Fibroblast of the aortic adventitia (primary cell): ENCODE data around the gene LYPLA2. TPM values are rescaled to one million over a fixed set of nuclear protein-coding genes. Genes with fewer than 3 reads are reported as not detected.

ENCODE experiments used
- DNase-seq: peaks from one replicate; pipeline ENCODE4 v3.0.0-alpha.2; 2010; ENCODE audit warnings: low read depth
- H3K4me3 ChIP-seq: 2 replicates; pipeline ENCODE4 v1.5.1; 2011; ENCODE audit warnings: low read depth, mild to moderate bottlenecking, control low read depth, low read length, moderate library complexity
- total RNA-seq: library from RNA; depleted of rRNA; stranded (reverse); fragments of >200 nt; gene quantifications from 2 replicates; pipeline ENCODE4 v1.2.3, GENCODE V29; 2012; ENCODE audit warnings: low replicate concordance
- TF ChIP-seq, protein P1 (sequence below): IDR thresholded peaks from 2 replicates; pipeline ENCODE4 v1.5.1; 2011; ENCODE audit warnings: mild to moderate bottlenecking, low read length, control low read depth, inconsistent platforms; ENCODE audit not compliant: insufficient read depth

Gene LYPLA2
- total RNA-seq, 1 donor, result 39.9 TPM

DNA sequence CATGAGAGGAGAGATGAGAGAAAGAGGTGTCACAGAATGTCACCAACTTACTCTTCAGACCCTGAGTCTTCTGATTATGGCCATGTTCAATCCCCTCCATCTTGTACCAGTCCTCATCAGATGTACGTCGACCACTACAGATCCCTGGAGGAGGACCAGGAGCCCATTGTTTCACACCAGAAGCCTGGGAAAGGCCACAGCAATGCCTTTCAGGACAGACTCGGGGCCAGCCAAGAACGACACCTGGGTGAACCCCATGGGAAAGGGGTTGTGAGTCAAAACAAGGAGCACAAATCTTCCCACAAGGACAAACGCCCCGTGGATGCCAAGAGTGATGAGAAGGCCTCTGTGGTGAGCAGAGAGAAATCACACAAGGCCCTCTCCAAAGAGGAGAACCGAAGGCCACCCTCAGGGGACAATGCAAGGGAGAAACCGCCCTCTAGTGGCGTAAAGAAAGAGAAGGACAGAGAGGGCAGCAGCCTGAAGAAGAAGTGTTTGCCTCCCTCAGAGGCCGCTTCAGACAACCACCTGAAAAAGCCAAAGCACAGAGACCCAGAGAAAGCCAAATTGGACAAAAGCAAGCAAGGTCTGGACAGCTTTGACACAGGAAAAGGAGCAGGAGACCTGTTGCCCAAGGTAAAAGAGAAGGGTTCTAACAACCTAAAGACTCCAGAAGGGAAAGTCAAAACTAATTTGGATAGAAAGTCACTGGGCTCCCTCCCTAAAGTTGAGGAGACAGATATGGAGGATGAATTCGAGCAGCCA, 39.7 kb upstream of the LYPLA2 start:
- peak; percentile 50 for DNase-seq
- no peak overlapping the region for H3K4me3 ChIP-seq
- TF ChIP-seq, protein P1, sequence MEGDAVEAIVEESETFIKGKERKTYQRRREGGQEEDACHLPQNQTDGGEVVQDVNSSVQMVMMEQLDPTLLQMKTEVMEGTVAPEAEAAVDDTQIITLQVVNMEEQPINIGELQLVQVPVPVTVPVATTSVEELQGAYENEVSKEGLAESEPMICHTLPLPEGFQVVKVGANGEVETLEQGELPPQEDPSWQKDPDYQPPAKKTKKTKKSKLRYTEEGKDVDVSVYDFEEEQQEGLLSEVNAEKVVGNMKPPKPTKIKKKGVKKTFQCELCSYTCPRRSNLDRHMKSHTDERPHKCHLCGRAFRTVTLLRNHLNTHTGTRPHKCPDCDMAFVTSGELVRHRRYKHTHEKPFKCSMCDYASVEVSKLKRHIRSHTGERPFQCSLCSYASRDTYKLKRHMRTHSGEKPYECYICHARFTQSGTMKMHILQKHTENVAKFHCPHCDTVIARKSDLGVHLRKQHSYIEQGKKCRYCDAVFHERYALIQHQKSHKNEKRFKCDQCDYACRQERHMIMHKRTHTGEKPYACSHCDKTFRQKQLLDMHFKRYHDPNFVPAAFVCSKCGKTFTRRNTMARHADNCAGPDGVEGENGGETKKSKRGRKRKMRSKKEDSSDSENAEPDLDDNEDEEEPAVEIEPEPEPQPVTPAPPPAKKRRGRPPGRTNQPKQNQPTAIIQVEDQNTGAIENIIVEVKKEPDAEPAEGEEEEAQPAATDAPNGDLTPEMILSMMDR, result peak; percentile 60

DNA sequence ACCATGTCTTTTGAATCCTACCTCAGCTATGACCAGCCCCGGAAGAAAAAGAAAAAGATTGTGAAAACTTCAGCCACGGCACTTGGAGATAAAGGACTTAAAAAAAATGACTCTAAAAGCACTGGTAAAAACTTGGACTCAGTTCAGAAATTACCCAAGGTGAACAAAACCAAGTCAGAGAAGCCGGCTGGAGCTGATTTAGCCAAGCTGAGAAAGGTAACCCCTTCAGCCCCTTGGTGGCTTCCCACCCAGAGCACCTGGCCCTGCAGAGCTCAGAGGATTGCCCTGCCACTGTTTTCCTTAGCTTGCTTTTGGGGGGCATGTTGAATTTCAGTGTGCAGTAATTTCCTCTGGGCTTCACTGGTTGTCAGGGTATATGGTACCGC, 39.1 kb upstream of the LYPLA2 start:
- TF ChIP-seq, protein P1, result no peak
- H3K4me3 ChIP-seq, result no peak overlapping the region
- DNase-seq, result no peak

DNA sequence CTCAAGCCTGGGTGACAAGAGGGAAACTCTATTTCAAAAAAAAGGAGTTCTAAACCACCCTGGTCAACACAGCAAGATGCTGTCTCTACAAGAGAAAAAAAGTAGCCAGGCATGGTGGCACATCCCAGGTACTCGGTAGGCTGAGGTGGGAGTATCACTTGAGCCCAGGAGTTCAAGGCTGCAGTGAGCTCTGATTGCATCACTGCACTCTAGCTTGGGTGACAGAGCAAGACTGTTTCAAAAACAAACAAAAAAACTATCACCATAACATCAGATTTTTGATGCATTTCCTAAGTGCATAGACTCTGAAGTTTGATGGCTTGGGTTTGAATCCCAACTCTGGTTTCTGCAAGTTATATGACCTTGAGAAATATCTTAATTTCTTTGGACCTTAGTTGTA, 38.0 kb upstream of the LYPLA2 start:
- DNase-seq, result no peak
- TF ChIP-seq, protein P1, result no peak
- no peak overlapping the region for H3K4me3 ChIP-seq

DNA sequence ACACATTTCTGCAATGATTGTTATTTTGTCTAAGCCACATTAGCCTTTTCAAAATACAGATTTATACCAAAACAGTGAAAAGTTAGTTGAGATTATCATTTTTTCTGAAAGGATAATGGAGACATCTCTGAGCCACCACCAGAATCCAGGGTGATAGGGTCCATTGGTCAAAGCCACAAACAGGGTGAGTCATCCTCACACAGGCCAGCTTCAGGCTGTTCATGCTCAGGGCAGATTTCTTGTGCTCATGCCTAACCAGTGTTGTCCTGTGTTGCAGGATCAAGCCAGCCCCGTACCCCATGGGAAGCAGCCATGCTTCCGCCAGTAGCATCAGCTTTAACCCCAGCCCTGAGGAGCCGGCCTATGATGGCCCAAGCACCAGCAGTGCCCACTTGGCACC, 34.3 kb upstream of the LYPLA2 start:
- peak; percentile 27 for DNase-seq
- H3K4me3 ChIP-seq, result no peak overlapping the region
- TF ChIP-seq, protein P1, result no peak

DNA sequence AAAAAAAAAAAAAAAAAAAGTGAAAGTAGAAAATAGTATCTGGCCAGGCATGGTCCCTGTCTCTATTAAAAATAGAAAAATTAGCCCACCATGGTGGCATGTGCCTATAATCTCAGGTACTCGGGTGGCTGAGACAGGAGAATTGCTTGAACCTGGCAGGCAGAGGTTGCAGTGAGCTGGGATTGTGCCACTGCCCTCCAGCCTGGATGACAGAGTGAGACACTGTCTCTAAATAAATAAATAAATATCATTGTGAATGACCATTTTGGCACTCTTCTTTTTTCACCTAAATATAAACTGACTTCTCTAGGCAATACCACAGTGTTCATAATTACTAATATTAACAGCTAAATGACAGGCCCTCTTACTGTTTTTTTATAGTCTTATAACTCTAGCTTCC, 33.1 kb upstream of the LYPLA2 start:
- TF ChIP-seq, protein P1, result no peak
- no peak for DNase-seq
- H3K4me3 ChIP-seq, result no peak overlapping the region

DNA sequence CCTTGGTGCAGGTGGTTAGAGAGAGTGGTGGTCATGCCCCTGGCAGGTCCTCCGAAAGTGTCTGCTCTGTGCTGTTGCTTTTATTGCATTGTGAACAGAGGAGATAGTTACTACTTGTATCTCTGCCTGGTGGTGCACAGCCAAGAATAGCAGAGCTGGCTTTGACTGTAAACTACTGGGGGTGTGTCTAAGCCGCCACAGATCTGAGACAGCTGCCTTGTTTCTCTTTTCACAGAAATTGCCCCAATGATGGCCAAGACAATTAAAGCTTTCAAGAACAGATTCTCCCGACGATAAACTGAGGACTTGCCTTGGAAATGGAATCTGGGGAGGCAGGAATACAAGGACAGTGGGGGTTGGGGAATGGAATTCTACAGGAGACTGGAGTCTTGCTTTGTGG, 31.7 kb upstream of the LYPLA2 start:
- TF ChIP-seq, protein P1, result no peak
- H3K4me3 ChIP-seq, result no peak overlapping the region
- DNase-seq, result peak; percentile 55
